SK-N-SH (cell line): ENCODE measurements around the gene FLYWCH1.

ENCODE experiments used
- CTCF ChIP-seq: fragments of 200-600 bp; sonication (generic); IDR thresholded peaks from 2 replicates; pipeline ENCODE4 v1.6.1; 2017; ENCODE audit warnings: antibody characterized with exemption, mild to moderate bottlenecking, moderate library complexity
- PBX3 ChIP-seq: IDR thresholded peaks from 2 replicates; pipeline ENCODE4; 2012

DNA sequence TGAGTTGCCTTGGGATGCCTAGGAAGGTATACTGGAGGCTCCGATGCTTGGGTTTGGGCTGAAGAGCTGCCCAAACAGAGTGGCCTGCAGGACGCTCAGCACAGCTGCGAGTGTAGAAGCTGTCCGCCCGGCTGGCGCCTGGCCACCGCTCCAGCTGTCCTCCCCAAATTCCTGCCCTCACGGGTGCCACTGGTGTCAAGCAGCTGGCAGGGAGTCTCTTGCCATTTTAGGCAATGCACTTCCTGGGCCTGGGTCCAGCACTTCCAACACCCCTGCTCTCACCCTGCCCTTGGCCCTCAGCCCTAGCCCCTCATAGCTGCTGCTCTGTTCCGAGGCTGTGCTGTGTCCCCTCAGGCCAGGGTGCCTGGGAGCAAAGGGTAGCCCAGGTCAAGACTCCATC, 73.7 kb downstream of the FLYWCH1 start:
- TF ChIP-seq CTCF (no peak), PBX3 (no peak)
